ENCODE results near the gene OR4A16.

The OR4A16 gene

GRCh38 chr11:55357560-55358184, 14.7 kb downstream of the OR4A16 start:
- Histone ChIP-seq H3K4me3 (ENCODE audit: low read length in 2 of 2) (no peak overlapping the region), H3K27ac (replicated peaks; ENCODE audit: low read length) (no peak overlapping the region), H4K91ac (ENCODE audit: low read depth, low read length, poor library complexity) (no peak overlapping the region), H3K9ac (ENCODE audit: low read depth, low read length, poor library complexity) (no peak overlapping the region), H2BK15ac (ENCODE audit: low read length) (no peak overlapping the region), H4K8ac (ENCODE audit: low read depth, low read length) (no peak overlapping the region), H3K4me2 (ENCODE audit: insufficient read depth, low read length, poor library complexity, severe bottlenecking) (no peak overlapping the region), H3K4ac (ENCODE audit: low read length) (no peak overlapping the region), H2AFZ (ENCODE audit: low read length) (peak overlapping the region; percentile 31), H3K14ac (ENCODE audit: low read length) (no peak overlapping the region), H3K18ac (ENCODE audit: low read length) (no peak overlapping the region), H2BK12ac (ENCODE audit: low read length) (no peak overlapping the region), H3K9me3 (replicated peaks in 1 of 2; ENCODE audit: control insufficient read depth in 2 of 2, insufficient read depth in 1 of 2, low read depth in 1 of 2, low read length in 2 of 2) (peaks cover 0 to 22% of the 10 kb centered on the region in 2 donors), H3K79me1 (ENCODE audit: low read depth, low read length) (no peaks in the 10 kb centered on the region), H3K36me3 (replicated peaks in 1 of 2; ENCODE audit: control insufficient read depth in 2 of 2, insufficient read depth in 2 of 2, low read length in 2 of 2) (no peaks in the 10 kb centered on the region), H2AK5ac (ENCODE audit: low read depth, low read length) (no peak overlapping the region), H3K4me1 (ENCODE audit: control insufficient read depth in 2 of 2, insufficient read depth in 1 of 2, low read depth in 1 of 2, low read length in 2 of 2) (peaks cover 0 to 3% of the 10 kb centered on the region in 2 donors), H2BK5ac (ENCODE audit: low read length) (no peak overlapping the region), H2BK120ac (ENCODE audit: low read depth, low read length) (no peak overlapping the region), H3K23ac (ENCODE audit: low read depth, low read length, poor library complexity) (no peak overlapping the region), H3K27me3 (ENCODE audit: control insufficient read depth in 3 of 3, insufficient read depth in 3 of 3, low read depth in 1 of 3, low read length in 3 of 3) (no peaks in the 10 kb centered on the region)
- WGBS, 2 donors (ENCODE audit: extremely low coverage in 2 of 2, insufficient read length in 2 of 2, insufficient replicate concordance in 1 of 2): no CpG with 5 or more reads among the region's 1 CpG
- DNase-seq (ENCODE audit: low spot score): no peak

- WGBS, 2 donors (ENCODE audit: extremely low coverage in 2 of 2, insufficient read length in 2 of 2, insufficient replicate concordance in 1 of 2): no CpG with 5 or more reads among the region's 4 CpGs
Measured at GRCh38 chr11:55367674-55368073, 24.7 kb downstream of the OR4A16 start, which contains the start of gene OR4A15. Gene OR4A15, plus strand, starts transcription at chr11:55367974. Its CDS starts 0 bp downstream, at chr11:55367974.

More at GRCh38 chr11:55367674-55368073, 24.7 kb downstream of the OR4A16 start, which contains the start of gene OR4A15:
- no peak within 1 kb of the TSS for H4K8ac ChIP-seq (ENCODE audit: low read depth, low read length)
- no peak for DNase-seq (ENCODE audit: low spot score)
- H3K36me3 ChIP-seq (replicated peaks in 1 of 2; ENCODE audit: control insufficient read depth in 2 of 2, insufficient read depth in 2 of 2, low read length in 2 of 2): no peaks in the 10 kb centered on the region
- no peak within 1 kb of the TSS for H3K14ac ChIP-seq (ENCODE audit: low read length)
- no peak within 1 kb of the TSS for H3K4me3 ChIP-seq (ENCODE audit: low read length in 2 of 2)
- no peak within 1 kb of the TSS for H3K27ac ChIP-seq (replicated peaks; ENCODE audit: low read length)
- H3K23ac ChIP-seq (ENCODE audit: low read depth, low read length, poor library complexity): no peak within 1 kb of the TSS
- H3K4ac ChIP-seq (ENCODE audit: low read length): no peak within 1 kb of the TSS
- H2AFZ ChIP-seq (ENCODE audit: low read length): no peak within 1 kb of the TSS
- no peaks in the 10 kb centered on the region for H3K4me1 ChIP-seq (ENCODE audit: control insufficient read depth in 2 of 2, insufficient read depth in 1 of 2, low read depth in 1 of 2, low read length in 2 of 2)
- no peak within 1 kb of the TSS for H3K18ac ChIP-seq (ENCODE audit: low read length)
- no peak within 1 kb of the TSS for H3K9ac ChIP-seq (ENCODE audit: low read depth, low read length, poor library complexity)
- no peaks in the 10 kb centered on the region for H3K27me3 ChIP-seq (ENCODE audit: control insufficient read depth in 3 of 3, insufficient read depth in 3 of 3, low read depth in 1 of 3, low read length in 3 of 3)
- peaks cover 0 to 10% of the 10 kb centered on the region in 2 donors for H3K9me3 ChIP-seq (replicated peaks in 1 of 2; ENCODE audit: control insufficient read depth in 2 of 2, insufficient read depth in 1 of 2, low read depth in 1 of 2, low read length in 2 of 2)
- H2BK120ac ChIP-seq (ENCODE audit: low read depth, low read length): no peak within 1 kb of the TSS
- no peak within 1 kb of the TSS for H3K4me2 ChIP-seq (ENCODE audit: insufficient read depth, low read length, poor library complexity, severe bottlenecking)
- no peak within 1 kb of the TSS for H2BK15ac ChIP-seq (ENCODE audit: low read length)
- H2BK5ac ChIP-seq (ENCODE audit: low read length): no peak within 1 kb of the TSS
- H2AK5ac ChIP-seq (ENCODE audit: low read depth, low read length): no peak within 1 kb of the TSS
- no peaks in the 10 kb centered on the region for H3K79me1 ChIP-seq (ENCODE audit: low read depth, low read length)
- H2BK12ac ChIP-seq (ENCODE audit: low read length): no peak within 1 kb of the TSS
- no peak within 1 kb of the TSS for H4K91ac ChIP-seq (ENCODE audit: low read depth, low read length, poor library complexity)
